ENCODE data around the gene CDC37L1. TPM values are rescaled to one million over a fixed set of nuclear protein-coding genes. Genes with fewer than 3 reads are reported as not detected.

The CDC37L1 gene
- total and polyA plus RNA-seq, 2 experiments from 2014 or later: 26.2 to 26.4 TPM

- no peak overlapping the region for H3K4me2 ChIP-seq (ENCODE audit: unreplicated experiment)
- H3K27ac ChIP-seq: no peak overlapping the region
- H4K20me1 ChIP-seq (ENCODE audit: insufficient read depth): no peaks in the 10 kb centered on the region
- H3K9me3 ChIP-seq (ENCODE audit: low read depth): no peaks in the 10 kb centered on the region
- 95 to 96% methylated on average over 4 of the region's 4 CpGs for WGBS, 2 experiments (ENCODE audit: low coverage in 1 of 2, low lambda C conversion rate in 2 of 2, missing lambda C conversion rate in 2 of 2)
- DNase-seq: no peak
- H3K27me3 ChIP-seq (replicated peaks; ENCODE audit: insufficient read depth): no peaks in the 10 kb centered on the region
- H3K4me3 ChIP-seq: no peak overlapping the region
- H3K9ac ChIP-seq: no peak overlapping the region
- in situ Hi-C loops (cut with MboI): no loop called here
- no peak for TF ChIP-seq EZH2phosphoT487 (IDR thresholded peaks at IDR 0.05; ENCODE audit: insufficient read depth, low read depth)
- H2AFZ ChIP-seq: no peak overlapping the region
- H3K36me3 ChIP-seq (ENCODE audit: low read depth): peaks cover 21% of the 10 kb centered on the region
- H3F3A ChIP-seq (ENCODE audit: insufficient read depth): no peaks in the 10 kb centered on the region
- no peaks in the 10 kb centered on the region for H3K4me1 ChIP-seq (ENCODE audit: insufficient read depth)
- H3K9me2 ChIP-seq (ENCODE audit: insufficient read depth): no peaks in the 10 kb centered on the region
- peaks cover 42% of the 10 kb centered on the region for H3K79me2 ChIP-seq (ENCODE audit: insufficient read depth)
Observed at GRCh38 chr9:4721736-4722135, 42.4 kb downstream of the CDC37L1 start.

GRCh38 chr9:4725706-4726442 lies 46.5 kb downstream of the CDC37L1 start:
- no peak for DNase-seq
- Histone ChIP-seq H3K4me2 (ENCODE audit: unreplicated experiment) (no peak overlapping the region), H3K9me2 (ENCODE audit: insufficient read depth) (no peaks in the 10 kb centered on the region), H3K4me3 (no peak overlapping the region), H2AFZ (no peak overlapping the region), H3F3A (ENCODE audit: insufficient read depth) (no peaks in the 10 kb centered on the region), H4K20me1 (ENCODE audit: insufficient read depth) (peaks cover 3% of the 10 kb centered on the region; the same call in 1 of the 2 replicates), H3K27ac (no peak overlapping the region), H3K9me3 (ENCODE audit: low read depth) (no peaks in the 10 kb centered on the region), H3K36me3 (ENCODE audit: low read depth) (no peaks in the 10 kb centered on the region), H3K79me2 (ENCODE audit: insufficient read depth) (peaks cover 79% of the 10 kb centered on the region), H3K4me1 (ENCODE audit: insufficient read depth) (no peaks in the 10 kb centered on the region), H3K27me3 (replicated peaks; ENCODE audit: insufficient read depth) (no peaks in the 10 kb centered on the region), H3K9ac (no peak overlapping the region)
- in situ Hi-C loops (cut with MboI): no loop called here
- 93 to 94% methylated on average over 7 of the region's 7 CpGs for WGBS, 2 experiments (ENCODE audit: low coverage in 1 of 2, low lambda C conversion rate in 2 of 2, missing lambda C conversion rate in 2 of 2)
- TF ChIP-seq EZH2phosphoT487 (IDR thresholded peaks at IDR 0.05; ENCODE audit: insufficient read depth, low read depth) (no peak), EZH2 (IDR thresholded peaks at IDR 0.05; ENCODE audit: insufficient read depth, poor library complexity, severe bottlenecking) (no peak)

- Histone ChIP-seq H3K9me2 (ENCODE audit: insufficient read depth) (no peaks in the 10 kb centered on the region), H4K20me1 (ENCODE audit: insufficient read depth) (peaks cover 3% of the 10 kb centered on the region; the same call in 1 of the 2 replicates), H2AFZ (no peak overlapping the region), H3K9ac (no peak overlapping the region), H3K4me2 (ENCODE audit: unreplicated experiment) (no peak overlapping the region), H3F3A (ENCODE audit: insufficient read depth) (no peaks in the 10 kb centered on the region), H3K27ac (no peak overlapping the region), H3K9me3 (ENCODE audit: low read depth) (no peaks in the 10 kb centered on the region), H3K79me2 (ENCODE audit: insufficient read depth) (peaks cover 92% of the 10 kb centered on the region), H3K36me3 (ENCODE audit: low read depth) (no peaks in the 10 kb centered on the region), H3K27me3 (replicated peaks; ENCODE audit: insufficient read depth) (no peaks in the 10 kb centered on the region), H3K4me3 (no peak overlapping the region), H3K4me1 (ENCODE audit: insufficient read depth) (no peaks in the 10 kb centered on the region)
- no peak for TF ChIP-seq EZH2phosphoT487 (IDR thresholded peaks at IDR 0.05; ENCODE audit: insufficient read depth, low read depth)
- no peak for TF ChIP-seq EZH2 (IDR thresholded peaks at IDR 0.05; ENCODE audit: insufficient read depth, poor library complexity, severe bottlenecking)
- 88 to 100% methylated on average over 1 of the region's 1 CpG for WGBS, 2 experiments (ENCODE audit: low coverage in 1 of 2, low lambda C conversion rate in 2 of 2, missing lambda C conversion rate in 2 of 2)
- DNase-seq: no peak
- in situ Hi-C loops (cut with MboI): no loop called here
Observed at GRCh38 chr9:4727593-4727992, 48.2 kb downstream of the CDC37L1 start.

GRCh38 chr9:4732890-4733289 lies 53.5 kb downstream of the CDC37L1 start:
- no peaks in the 10 kb centered on the region for H3K4me1 ChIP-seq (ENCODE audit: insufficient read depth)
- H3K9me2 ChIP-seq (ENCODE audit: insufficient read depth): no peaks in the 10 kb centered on the region
- H3F3A ChIP-seq (ENCODE audit: insufficient read depth): no peaks in the 10 kb centered on the region
- H3K9ac ChIP-seq: no peak overlapping the region
- no peak overlapping the region for H3K27ac ChIP-seq
- no peaks in the 10 kb centered on the region for H4K20me1 ChIP-seq (ENCODE audit: insufficient read depth)
- no peaks in the 10 kb centered on the region for H3K9me3 ChIP-seq (ENCODE audit: low read depth)
- H3K4me2 ChIP-seq (ENCODE audit: unreplicated experiment): no peak overlapping the region
- no peak overlapping the region for H3K4me3 ChIP-seq
- 100% methylated on average over 1 of the region's 1 CpG for WGBS, 2 experiments (ENCODE audit: low coverage in 1 of 2, low lambda C conversion rate in 2 of 2, missing lambda C conversion rate in 2 of 2)
- DNase-seq: no peak
- in situ Hi-C loops (cut with MboI): no loop called here
- peaks cover 89% of the 10 kb centered on the region for H3K79me2 ChIP-seq (ENCODE audit: insufficient read depth)
- no peaks in the 10 kb centered on the region for H3K27me3 ChIP-seq (replicated peaks; ENCODE audit: insufficient read depth)
- no peak overlapping the region for H2AFZ ChIP-seq
- H3K36me3 ChIP-seq (ENCODE audit: low read depth): no peaks in the 10 kb centered on the region
- TF ChIP-seq EZH2phosphoT487 (IDR thresholded peaks at IDR 0.05; ENCODE audit: insufficient read depth, low read depth) (no peak), EZH2 (IDR thresholded peaks at IDR 0.05; ENCODE audit: insufficient read depth, poor library complexity, severe bottlenecking) (no peak)
